IPS-11a (cell line): ENCODE data around the gene SCUBE2.
"Not testable (repeated sequence)": the region's sequence is repeated elsewhere in the genome, so short reads cannot be mapped to it uniquely, and the experiment has no call there.

ENCODE experiments used
- H3K4me3 ChIP-seq: one replicate; pipeline ENCODE4 v1.5.1; 2013; ENCODE audit warnings: low read depth, low read length, control low read depth

SCUBE2 gene

GRCh38 chr11:9109858-9110731 lies 18.7 kb upstream of the SCUBE2 start:
- no peak overlapping the region for H3K4me3 ChIP-seq

DNA sequence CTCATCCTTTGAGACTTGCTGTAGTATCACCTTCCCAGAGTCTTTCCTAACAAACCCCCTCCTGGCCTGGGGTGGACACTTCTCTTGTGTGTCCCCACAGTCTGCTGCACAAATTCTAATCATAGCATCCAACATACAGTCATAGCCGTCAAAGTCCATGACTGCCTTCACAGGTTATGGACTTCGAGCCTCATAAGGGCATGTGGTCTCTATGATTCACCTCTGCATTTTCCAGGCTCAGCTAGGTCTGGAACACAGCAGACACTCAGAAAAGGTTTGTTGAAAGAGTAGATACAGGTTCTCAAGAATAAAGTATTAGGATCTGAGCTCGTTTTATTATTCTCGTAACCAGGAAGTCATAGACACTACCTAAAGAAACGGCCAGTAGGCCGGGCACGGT lies 13.2 kb upstream of the SCUBE2 start:
- no peak overlapping the region for H3K4me3 ChIP-seq

DNA sequence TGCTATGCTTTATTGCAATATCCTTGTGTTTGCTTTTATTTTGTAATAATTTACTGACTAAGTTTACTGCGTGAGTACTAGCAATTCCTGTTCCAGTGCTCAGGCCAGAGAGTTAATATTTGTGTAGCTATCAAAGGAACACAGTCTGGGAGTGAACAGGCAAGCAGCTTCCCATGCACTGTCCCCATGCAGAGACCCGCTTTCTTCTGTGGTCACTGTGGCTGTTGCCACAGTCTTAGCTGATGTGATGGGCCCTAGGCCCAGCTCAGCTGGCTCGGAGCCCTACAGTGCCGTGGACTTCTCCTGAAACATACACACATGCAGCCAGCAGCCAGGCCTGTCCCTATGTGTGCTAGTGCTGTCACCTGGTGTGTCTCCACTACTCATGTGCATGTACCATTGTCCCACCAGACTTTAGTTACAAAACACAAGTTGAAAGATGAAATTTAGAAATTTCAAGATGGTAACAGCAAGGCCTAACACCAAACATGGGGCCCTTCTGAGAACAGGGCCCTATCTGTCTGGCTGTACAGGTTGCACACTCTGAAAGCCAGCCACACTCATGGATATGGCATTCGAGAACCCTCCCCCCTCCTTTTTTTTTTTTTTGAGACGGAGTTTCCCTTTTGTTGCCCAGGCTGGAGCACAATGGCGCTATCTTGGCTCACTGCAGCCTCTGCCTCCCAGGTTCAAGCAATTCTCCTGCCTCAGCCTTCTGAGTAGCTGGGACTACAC lies 12.3 kb upstream of the SCUBE2 start:
- no peak overlapping the region for H3K4me3 ChIP-seq

GRCh38 chr11:9099617-9100016 lies 8.2 kb upstream of the SCUBE2 start:
- H3K4me3 ChIP-seq, result no peak overlapping the region

DNA sequence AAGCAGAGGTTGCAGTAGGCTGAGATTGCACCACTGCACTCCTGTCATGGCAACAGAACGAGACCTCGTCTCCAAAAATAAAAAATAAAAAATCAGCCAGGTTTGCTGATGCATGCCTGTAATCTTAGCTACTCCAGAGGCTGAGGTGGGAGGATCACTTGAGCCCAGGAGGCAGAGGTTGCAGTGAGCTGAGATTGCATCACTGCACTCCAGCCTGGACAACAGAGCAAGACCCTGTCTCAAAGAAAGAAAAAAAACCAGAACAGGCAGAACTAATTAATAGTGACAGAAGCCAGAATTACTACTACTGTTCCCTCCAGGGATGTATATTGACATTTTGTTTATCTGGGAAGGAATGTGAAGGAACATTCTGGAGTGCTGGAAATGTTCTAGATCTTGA lies 7.1 kb upstream of the SCUBE2 start:
- not testable (repeated sequence) for H3K4me3 ChIP-seq

GRCh38 chr11:9097186-9097943 lies 6.0 kb upstream of the SCUBE2 start:
- H3K4me3 ChIP-seq, result not testable (repeated sequence)

- no peak overlapping the region for H3K4me3 ChIP-seq
Observed at GRCh38 chr11:9096427-9096826, 5.0 kb upstream of the SCUBE2 start.

DNA sequence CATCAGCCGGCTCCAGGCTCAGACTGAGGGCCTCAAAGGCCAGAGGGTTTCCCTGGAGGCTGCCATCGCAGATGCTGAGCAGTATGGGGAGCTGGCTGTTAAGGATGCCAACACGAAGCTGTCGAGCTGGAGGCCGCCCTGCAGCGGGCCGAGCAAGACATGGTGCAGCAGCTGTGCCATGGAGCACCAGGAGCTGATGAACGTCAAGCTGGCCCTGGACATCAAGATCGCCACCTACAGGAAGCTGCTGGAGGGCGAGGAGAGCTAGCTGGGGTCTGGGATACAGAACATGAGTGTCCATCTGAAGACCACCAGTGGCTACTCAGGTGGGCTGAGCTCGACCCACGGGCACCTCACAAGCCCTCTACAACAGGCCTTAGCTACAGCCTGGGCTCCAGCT lies 4.0 kb upstream of the SCUBE2 start:
- no peak overlapping the region for H3K4me3 ChIP-seq

DNA sequence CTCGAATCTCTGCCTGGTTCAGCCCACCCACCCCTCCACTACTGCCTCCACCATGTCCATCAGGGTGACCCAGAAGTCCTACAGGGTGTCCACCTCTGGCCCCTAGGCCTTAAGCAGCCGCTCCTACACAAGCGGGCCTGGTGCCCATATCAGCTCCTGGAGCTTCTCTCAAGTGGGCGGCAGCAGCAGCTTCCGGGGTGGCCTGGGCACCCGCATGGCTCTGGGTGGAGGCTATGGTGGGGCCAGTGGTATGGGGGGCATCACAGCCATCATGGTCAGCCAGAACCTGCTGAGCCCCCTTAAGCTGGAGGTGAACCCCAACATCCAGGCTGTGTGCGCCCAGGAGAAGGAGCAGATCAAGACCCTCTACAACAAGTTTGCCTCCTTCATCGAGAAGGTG lies 3.0 kb upstream of the SCUBE2 start:
- H3K4me3 ChIP-seq, result no peak overlapping the region

DNA sequence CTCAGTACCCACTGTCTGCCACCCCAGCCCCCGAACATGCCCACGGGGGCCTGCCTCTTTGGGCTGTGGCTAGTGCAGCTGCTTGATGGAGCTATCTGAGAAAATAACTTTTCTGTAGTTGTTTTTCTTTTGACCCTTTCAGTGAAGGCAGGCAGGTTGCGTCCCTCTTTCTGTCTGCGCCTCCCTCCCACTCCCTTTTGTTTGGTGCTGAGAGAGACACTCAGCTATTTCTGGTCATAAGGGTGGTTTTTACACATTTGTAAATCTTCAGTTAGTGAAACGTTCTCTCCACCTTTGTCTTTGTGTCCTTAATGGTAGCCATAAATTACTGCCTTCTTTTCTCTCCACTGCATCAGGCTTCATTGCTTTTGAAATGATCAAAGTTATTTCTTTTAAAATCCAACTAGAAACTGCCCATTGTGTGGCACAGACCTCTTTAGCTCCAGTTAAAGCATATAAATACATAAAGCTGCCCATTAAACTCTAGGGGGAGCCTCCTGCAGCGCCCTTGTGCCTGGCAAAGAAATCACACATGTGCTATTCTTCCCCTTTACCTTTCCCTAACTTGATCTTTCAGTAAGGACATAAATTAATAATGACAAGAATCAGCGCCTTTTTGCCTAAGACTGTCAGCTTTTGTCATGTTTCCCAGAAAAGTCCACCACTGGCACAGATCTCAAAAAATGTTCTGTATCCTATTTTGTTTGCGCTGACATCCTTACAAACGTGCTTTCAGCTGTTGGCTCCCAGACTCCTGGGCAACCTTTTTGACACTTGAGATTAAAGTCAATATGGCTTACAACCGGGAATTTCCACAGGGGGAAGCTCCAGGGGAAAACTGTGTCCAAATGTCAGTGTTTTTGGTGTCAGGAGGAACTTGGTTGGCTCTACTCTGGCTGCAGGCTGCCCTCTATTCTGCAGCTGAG lies 1.7 kb upstream of the SCUBE2 start:
- no peak overlapping the region for H3K4me3 ChIP-seq

DNA sequence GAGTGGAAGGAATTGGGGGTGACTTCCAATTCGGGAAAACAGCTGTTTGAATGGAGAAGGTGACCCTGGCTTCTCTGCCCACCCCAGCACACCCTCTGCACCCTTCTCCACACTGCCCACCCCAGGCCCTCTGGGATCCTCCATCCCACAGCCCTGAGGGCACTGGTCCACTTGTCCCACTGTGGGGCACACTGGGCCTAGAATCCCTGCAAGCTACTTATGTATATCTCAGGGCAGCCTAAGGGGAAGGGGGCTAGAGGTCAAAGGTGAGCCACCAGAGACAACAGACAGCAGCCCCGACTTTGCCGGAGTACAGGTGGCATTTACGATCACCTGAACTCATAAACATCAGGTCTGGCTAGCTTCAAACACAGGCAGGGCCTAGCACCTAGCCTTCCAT lies 673 bp upstream of the SCUBE2 start:
- no peak overlapping the region for H3K4me3 ChIP-seq

- H3K4me3 ChIP-seq, result peak overlapping the region; percentile 24
Observed at GRCh38 chr11:9090488-9091043, 833 bp downstream of the SCUBE2 start.

DNA sequence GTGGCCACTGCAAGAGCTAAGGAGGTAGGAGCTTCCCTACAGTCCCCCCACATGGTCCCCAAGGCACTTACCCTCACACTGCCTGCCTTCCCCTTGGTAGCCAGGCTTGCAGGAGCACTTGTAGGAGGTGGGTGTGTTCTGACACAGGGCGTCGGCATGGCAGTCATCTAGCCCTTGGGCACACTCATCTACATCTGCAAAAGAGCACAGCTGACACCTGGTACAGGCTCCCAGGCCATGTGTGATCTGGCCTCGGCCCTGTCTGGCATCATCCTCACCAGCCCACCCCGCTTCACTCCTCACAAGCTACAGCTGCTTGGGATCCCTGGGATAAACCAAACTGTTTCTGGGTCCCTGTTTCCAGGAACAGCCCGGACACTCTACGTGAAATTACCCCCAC lies 1.8 kb downstream of the SCUBE2 start:
- H3K4me3 ChIP-seq, result no peak overlapping the region

DNA sequence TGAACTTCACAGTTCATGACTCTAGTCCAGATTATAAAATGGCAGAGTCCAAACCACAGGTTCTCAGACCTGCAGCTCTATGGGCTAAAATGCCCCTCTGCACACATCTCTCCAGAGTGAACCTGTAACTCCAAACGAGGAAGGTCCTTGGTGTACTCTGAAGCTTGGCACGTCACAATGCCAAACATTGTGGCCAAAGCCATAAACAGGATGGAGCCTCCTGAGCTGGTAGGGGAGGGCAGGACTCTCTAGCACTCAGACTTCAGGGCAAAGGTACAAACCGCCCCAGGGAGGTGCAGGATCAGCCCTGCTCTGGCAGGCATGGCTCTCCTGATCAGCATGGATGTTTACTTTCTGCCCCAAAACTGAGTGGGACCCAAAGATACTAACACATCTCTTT lies 2.3 kb downstream of the SCUBE2 start:
- H3K4me3 ChIP-seq, result no peak overlapping the region

DNA sequence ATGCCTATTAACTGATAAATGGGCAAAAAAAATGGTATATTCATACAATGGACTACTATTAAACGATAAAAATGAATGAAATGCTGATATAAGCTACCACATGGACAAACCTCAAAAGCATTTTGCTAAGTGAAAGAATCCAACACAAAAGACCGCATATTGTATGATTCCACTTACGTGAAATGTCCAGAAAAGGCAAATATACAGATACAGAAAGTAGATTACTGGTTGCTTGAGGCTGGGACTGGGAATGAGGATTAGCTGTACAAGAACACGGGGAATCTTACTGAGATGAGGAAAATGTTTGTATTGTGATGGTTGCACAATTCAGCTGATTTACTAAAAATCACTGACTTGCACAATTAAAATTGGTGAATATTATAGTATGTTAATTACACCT lies 8.8 kb downstream of the SCUBE2 start:
- H3K4me3 ChIP-seq, result no peak overlapping the region

DNA sequence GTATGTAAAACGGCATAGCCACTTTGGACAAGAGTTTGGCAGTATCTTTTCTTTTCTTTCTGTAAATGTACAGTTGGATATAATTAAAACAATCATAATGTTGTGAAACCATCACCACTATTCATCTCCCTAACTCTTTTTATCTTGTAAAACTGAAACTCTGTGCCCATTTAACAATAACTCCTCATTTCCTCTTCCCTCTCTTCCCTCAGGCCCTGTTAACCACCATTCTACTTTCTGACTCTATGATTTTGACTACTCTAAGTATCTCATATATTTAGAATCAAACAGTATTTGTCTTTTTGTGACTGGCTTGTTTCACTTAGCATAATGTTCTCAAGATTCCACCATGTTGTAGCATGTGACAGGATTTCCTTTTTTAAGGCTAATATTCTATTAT lies 10.2 kb downstream of the SCUBE2 start:
- no peak overlapping the region for H3K4me3 ChIP-seq

GRCh38 chr11:9078113-9079086 lies 13.0 kb downstream of the SCUBE2 start:
- H3K4me3 ChIP-seq, result no peak overlapping the region

- H3K4me3 ChIP-seq, result no peak overlapping the region
Observed at GRCh38 chr11:9077164-9077563, 14.2 kb downstream of the SCUBE2 start.

- H3K4me3 ChIP-seq, result no peak overlapping the region
Observed at GRCh38 chr11:9076661-9077060, 14.7 kb downstream of the SCUBE2 start.
